ENCODE measurements around the gene IGFALS.
A peak's percentile ranks its signal among the peaks of the same experiment; 100 is the strongest.

Gene IGFALS

DNA sequence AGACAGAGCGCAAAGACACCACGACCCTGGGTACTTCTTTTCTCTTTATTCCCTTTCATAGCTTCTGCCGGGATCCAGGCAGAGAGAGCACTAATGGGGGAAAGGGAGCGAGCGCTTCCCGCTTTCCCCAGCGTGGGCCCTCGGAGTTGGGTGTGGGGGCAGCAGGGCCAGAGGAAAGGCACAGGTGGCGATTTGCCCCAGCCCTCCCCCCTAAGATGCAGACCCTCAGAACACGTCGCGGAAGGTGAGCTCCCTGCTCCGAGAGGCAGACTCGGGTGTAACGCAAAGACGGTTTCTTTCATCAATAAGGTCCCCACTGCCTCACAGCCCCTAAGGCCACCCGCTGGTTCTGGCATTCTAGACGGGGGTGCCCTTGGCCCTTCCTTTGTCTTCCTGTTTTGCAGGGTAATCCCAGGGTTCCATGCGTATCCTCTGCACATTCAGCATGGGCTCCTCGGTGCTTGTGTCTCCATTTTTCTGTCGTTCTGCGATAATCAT lies 21.6 kb downstream of the IGFALS start:
- Mint-ChIP-seq H3K4me1 (peaks cover 24% of the 10 kb centered on the region), H3K36me3 (peaks cover 13% of the 10 kb centered on the region)

GRCh38 chr16:1771188-1771863 lies 22.2 kb downstream of the IGFALS start, which contains the start of gene NME3:
Gene NME3, minus strand, starts transcription at chr16:1771543. Its CDS starts 9 bp downstream, at chr16:1771534.
- DNase-seq = peak; percentile 85
- Mint-ChIP-seq H3K4me3 (peak within 1 kb of the TSS; percentile 96), H3K27me3 (no peaks in the 10 kb centered on the region), H3K9me3 (no peaks in the 10 kb centered on the region), H3K4me1 (peaks cover 24% of the 10 kb centered on the region), H3K27ac (peak within 1 kb of the TSS; percentile 97), H3K36me3 (peaks cover 13% of the 10 kb centered on the region)
- CTCF ChIA-PET = interaction anchor here (1.6 kb wide), 1 partner anchor 10 kb away, joined by 3 read pairs; no protein-coding TSS in a partner anchor

More for the DNA sequence above, 21.6 kb downstream of the IGFALS start:
- CTCF ChIA-PET = no interaction called here
- no peak for DNase-seq
- peak overlapping the region; percentile 97 for H3K27ac Mint-ChIP-seq
- H3K9me3 Mint-ChIP-seq = no peaks in the 10 kb centered on the region
- H3K27me3 Mint-ChIP-seq = no peaks in the 10 kb centered on the region
- H3K4me3 Mint-ChIP-seq = peak overlapping the region; percentile 96

DNA sequence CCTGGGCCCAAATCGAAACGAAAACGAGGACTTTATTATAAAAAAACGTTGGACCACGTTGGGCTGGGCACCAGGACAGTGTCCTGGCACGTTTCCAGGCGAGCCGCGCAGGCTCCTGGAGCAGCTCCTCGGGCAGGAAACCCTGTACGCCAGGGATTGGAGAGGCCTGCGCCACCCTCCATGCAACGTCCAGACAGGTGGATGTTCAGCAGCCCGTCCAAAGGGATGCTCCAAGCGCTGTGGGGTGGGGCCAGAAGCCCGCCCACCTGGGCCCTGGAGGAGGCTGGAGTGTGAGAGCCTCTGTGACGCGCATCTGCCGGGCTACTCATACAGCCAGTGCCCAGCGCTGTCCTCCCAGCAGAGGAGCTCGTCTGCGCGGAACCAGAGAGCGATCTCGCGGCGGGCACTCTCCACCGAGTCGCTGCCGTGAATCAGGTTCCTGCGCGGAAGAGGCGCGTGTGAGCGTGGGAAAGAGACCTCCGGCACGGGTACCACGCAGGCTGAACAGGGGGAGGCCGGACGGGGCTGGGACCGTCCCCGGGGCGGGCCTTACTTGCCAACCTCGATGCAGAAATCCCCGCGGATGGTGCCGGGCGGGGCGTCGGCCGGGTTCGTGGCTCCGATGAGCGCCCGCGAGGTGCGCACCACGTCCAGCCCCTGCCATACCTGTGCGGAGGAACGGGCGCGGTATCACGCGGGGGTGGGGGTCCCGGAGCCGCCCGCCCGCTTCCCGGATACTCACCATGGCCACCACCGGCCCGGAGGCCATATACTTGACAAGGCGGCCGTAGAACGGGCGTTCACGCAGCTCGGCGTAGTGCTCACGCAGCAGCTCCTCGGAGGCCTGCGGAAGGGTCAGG lies 22.9 kb downstream of the IGFALS start:
- H3K27ac Mint-ChIP-seq = peak overlapping the region; percentile 71
- H3K27me3 Mint-ChIP-seq = no peaks in the 10 kb centered on the region
- H3K4me3 Mint-ChIP-seq = peak overlapping the region; percentile 96
- no peaks in the 10 kb centered on the region for H3K9me3 Mint-ChIP-seq
- peak; percentile 50 for DNase-seq
- peaks cover 13% of the 10 kb centered on the region for H3K36me3 Mint-ChIP-seq
- peaks cover 24% of the 10 kb centered on the region for H3K4me1 Mint-ChIP-seq
- CTCF ChIA-PET = interaction anchor here (1.6 kb wide), 1 partner anchor 11 kb away, joined by 3 read pairs; no protein-coding TSS in a partner anchor

GRCh38 chr16:1769402-1770300 lies 23.9 kb downstream of the IGFALS start:
- Mint-ChIP-seq H3K27me3 (no peaks in the 10 kb centered on the region), H3K4me1 (peaks cover 16% of the 10 kb centered on the region), H3K27ac (peak overlapping the region; percentile 68), H3K36me3 (peaks cover 13% of the 10 kb centered on the region), H3K4me3 (peak overlapping the region; percentile 96), H3K9me3 (no peaks in the 10 kb centered on the region)
- DNase-seq = no peak
- CTCF ChIA-PET = interaction anchor here (1.6 kb wide), 1 partner anchor 12 kb away, joined by 3 read pairs; no protein-coding TSS in a partner anchor

DNA sequence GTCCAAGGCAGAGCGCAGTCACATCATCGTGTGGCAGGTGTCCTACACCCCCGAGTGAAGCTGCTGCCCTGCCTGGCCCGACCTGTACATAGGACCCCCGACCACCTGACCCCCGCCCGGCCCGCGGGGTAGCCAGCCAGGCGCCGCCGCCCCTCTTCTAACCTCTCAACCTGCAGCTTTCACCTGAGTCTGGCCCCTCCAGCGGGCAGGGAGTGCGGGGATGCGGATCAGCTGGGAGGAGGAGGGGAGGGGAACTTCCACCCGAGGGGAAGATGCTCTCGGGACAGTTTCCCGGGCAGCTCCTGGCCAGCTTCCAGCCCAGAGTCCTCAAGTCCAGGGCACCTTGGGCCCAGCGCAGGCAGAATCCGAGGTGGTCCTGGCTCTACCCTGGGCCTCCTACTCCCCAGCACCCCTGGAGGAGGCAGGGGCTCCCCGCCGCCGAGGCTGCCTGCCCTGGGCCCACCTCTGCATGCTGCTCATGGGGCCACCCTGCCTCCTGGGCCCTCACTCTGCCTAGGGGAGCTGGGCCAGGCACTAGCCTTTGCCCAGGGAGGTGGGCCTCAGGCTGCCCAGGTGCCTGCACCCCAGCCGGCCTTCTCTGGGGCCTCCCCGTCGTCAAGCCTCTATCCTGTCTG lies 24.6 kb downstream of the IGFALS start:
- CTCF ChIA-PET = interaction anchor here (0.8 kb wide), 1 partner anchor 100 kb away, joined by 3 read pairs; no protein-coding TSS in a partner anchor
- Mint-ChIP-seq H3K27ac (no peak overlapping the region), H3K4me1 (peaks cover 14% of the 10 kb centered on the region), H3K9me3 (no peaks in the 10 kb centered on the region), H3K27me3 (no peaks in the 10 kb centered on the region), H3K4me3 (no peak overlapping the region), H3K36me3 (peaks cover 13% of the 10 kb centered on the region)
- DNase-seq = no peak

DNA sequence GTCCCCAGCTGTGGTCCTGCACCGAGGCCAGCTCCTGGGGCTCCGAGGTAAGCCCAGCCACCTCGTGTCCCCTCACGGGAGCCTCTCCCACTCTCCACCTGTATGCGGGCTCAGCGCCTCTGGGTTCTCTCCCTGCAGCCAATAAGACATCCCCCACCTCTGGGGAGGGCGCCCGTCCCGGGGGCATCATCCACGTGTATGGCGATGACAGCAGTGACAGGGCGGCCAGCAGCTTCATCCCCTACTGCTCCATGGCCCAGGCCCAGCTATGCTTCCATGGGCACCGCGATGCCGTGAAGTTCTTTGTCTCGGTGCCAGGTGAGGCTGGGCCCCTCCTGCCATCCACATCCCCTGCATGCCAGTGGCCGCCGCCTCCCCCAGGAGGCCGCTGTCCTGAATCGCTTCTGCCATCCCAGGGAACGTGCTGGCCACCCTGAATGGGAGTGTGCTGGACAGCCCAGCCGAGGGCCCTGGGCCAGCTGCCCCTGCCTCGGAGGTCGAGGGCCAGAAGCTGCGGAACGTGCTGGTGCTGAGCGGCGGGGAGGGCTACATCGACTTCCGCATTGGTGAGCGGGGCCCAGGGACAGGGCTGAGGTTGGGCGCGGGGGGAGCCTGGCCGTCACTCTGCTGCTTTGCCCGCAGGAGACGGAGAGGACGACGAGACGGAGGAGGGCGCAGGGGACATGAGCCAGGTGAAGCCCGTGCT lies 25.3 kb downstream of the IGFALS start:
- no peaks in the 10 kb centered on the region for H3K9me3 Mint-ChIP-seq
- H3K4me3 Mint-ChIP-seq = no peak overlapping the region
- no peak for DNase-seq
- H3K4me1 Mint-ChIP-seq = peaks cover 12% of the 10 kb centered on the region
- H3K27me3 Mint-ChIP-seq = no peaks in the 10 kb centered on the region
- H3K27ac Mint-ChIP-seq = no peak overlapping the region
- CTCF ChIA-PET = interaction anchor here (0.8 kb wide), 1 partner anchor 101 kb away, joined by 3 read pairs; no protein-coding TSS in a partner anchor
- peaks cover 13% of the 10 kb centered on the region for H3K36me3 Mint-ChIP-seq

DNA sequence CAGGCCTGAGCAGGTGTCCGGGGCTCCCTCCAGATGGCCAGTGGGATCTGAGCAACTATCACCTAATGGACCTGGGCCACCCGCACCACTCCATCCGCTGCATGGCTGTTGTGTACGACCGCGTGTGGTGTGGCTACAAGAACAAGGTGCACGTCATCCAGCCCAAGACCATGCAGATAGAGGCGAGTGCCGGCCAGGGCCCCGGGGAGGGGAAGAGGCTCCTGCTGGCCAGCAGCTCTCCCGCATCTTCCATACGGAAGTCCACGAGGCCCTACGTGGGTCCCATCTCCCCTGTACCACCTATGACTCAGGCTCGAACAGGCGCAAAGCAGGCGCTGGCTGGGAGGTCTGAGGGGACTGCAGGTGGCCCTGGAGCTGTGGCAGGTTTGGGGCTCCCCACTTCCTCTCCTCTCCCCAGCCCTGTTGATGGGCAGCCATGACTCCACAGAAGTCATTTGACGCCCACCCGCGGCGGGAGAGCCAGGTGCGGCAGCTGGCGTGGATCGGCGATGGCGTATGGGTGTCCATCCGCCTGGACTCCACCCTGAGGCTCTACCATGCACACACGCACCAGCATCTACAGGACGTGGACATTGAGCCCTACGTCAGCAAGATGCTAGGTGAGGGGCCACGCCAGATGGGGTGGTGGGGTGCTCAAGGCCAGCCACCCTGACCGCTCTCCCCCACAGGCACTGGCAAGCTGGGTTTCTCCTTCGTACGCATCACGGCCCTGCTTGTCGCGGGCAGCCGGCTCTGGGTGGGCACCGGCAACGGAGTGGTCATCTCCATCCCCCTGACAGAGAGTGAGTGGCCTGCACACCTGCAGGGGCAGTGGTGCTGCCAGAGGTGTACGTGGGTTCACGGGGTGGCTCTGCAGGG lies 26.1 kb downstream of the IGFALS start:
- CTCF ChIA-PET = no interaction called here
- no peaks in the 10 kb centered on the region for H3K27me3 Mint-ChIP-seq
- no peaks in the 10 kb centered on the region for H3K9me3 Mint-ChIP-seq
- no peak overlapping the region for H3K4me3 Mint-ChIP-seq
- DNase-seq = no peak
- peaks cover 11% of the 10 kb centered on the region for H3K36me3 Mint-ChIP-seq
- peaks cover 12% of the 10 kb centered on the region for H3K4me1 Mint-ChIP-seq
- no peak overlapping the region for H3K27ac Mint-ChIP-seq

GRCh38 chr16:1766701-1767100 lies 26.8 kb downstream of the IGFALS start:
- Mint-ChIP-seq H3K4me3 (no peak overlapping the region), H3K36me3 (peaks cover 8% of the 10 kb centered on the region), H3K27ac (no peak overlapping the region), H3K27me3 (no peaks in the 10 kb centered on the region), H3K4me1 (peaks cover 6% of the 10 kb centered on the region), H3K9me3 (no peaks in the 10 kb centered on the region)
- CTCF ChIA-PET = no interaction called here
- DNase-seq = no peak

DNA sequence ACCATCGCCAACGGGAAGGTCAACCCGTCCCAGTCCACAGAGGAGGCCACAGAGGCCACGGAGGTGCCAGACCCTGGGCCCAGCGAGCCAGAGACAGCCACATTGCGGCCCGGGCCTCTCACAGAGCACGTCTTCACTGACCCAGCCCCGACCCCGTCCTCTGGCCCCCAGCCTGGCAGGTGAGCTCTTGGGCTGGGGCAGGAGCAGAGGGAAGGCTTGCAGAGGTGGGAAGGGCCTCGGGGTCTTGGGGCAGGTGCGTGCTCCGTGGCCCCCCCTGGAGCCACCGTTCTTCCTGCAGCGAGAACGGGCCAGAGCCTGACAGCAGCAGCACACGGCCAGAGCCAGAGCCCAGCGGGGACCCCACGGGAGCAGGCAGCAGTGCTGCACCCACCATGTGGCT lies 27.3 kb downstream of the IGFALS start:
- no peak for DNase-seq
- peaks cover 5% of the 10 kb centered on the region for H3K4me1 Mint-ChIP-seq
- CTCF ChIA-PET = no interaction called here
- H3K27ac Mint-ChIP-seq = no peak overlapping the region
- H3K36me3 Mint-ChIP-seq = peaks cover 10% of the 10 kb centered on the region
- H3K27me3 Mint-ChIP-seq = no peaks in the 10 kb centered on the region
- no peak overlapping the region for H3K4me3 Mint-ChIP-seq
- no peaks in the 10 kb centered on the region for H3K9me3 Mint-ChIP-seq

- Mint-ChIP-seq H3K4me1 (peaks cover 5% of the 10 kb centered on the region), H3K27me3 (no peaks in the 10 kb centered on the region), H3K27ac (no peak overlapping the region), H3K36me3 (peaks cover 12% of the 10 kb centered on the region), H3K4me3 (no peak overlapping the region), H3K9me3 (no peaks in the 10 kb centered on the region)
- no peak for DNase-seq
- CTCF ChIA-PET = no interaction called here
Measured at GRCh38 chr16:1765826-1766225, 27.7 kb downstream of the IGFALS start.

- H3K4me1 Mint-ChIP-seq = peaks cover under 1% of the 10 kb centered on the region
- H3K4me3 Mint-ChIP-seq = no peak overlapping the region
- no peak for DNase-seq
- no peaks in the 10 kb centered on the region for H3K27me3 Mint-ChIP-seq
- H3K36me3 Mint-ChIP-seq = peaks cover 15% of the 10 kb centered on the region
- no peaks in the 10 kb centered on the region for H3K9me3 Mint-ChIP-seq
- H3K27ac Mint-ChIP-seq = no peak overlapping the region
- CTCF ChIA-PET = no interaction called here
Measured at GRCh38 chr16:1764971-1765370, 28.5 kb downstream of the IGFALS start.

Measured in activated naive CD4-positive, alpha-beta T cell treated with anti-CD3 and anti-CD28 coated beads, Interleukin-2, amount 10 ng/mL, durations not matched to agents 7 days and 5 days (primary cell).